Fibroblast of the aortic adventitia (primary cell): Measurements from ENCODE around the gene ABHD1. TPM values are rescaled to one million over a fixed set of nuclear protein-coding genes. Genes with fewer than 3 reads are reported as not detected.

ENCODE experiments used
- DNase-seq: peaks from one replicate; pipeline ENCODE4 v3.0.0-alpha.2; 2010; ENCODE audit warnings: low read depth
- H3K4me3 ChIP-seq: 2 replicates; pipeline ENCODE4 v1.5.1; 2011; ENCODE audit warnings: low read depth, mild to moderate bottlenecking, control low read depth, low read length, moderate library complexity
- total RNA-seq: library from RNA; depleted of rRNA; stranded (reverse); fragments of >200 nt; gene quantifications from 2 replicates; pipeline ENCODE4 v1.2.3, GENCODE V29; 2012; ENCODE audit warnings: low replicate concordance
- TF ChIP-seq, protein P1 (sequence below): IDR thresholded peaks from 2 replicates; pipeline ENCODE4 v1.5.1; 2011; ENCODE audit warnings: mild to moderate bottlenecking, low read length, control low read depth, inconsistent platforms; ENCODE audit not compliant: insufficient read depth

Gene ABHD1
- total RNA-seq, 1 donor = 0.09 TPM

DNA sequence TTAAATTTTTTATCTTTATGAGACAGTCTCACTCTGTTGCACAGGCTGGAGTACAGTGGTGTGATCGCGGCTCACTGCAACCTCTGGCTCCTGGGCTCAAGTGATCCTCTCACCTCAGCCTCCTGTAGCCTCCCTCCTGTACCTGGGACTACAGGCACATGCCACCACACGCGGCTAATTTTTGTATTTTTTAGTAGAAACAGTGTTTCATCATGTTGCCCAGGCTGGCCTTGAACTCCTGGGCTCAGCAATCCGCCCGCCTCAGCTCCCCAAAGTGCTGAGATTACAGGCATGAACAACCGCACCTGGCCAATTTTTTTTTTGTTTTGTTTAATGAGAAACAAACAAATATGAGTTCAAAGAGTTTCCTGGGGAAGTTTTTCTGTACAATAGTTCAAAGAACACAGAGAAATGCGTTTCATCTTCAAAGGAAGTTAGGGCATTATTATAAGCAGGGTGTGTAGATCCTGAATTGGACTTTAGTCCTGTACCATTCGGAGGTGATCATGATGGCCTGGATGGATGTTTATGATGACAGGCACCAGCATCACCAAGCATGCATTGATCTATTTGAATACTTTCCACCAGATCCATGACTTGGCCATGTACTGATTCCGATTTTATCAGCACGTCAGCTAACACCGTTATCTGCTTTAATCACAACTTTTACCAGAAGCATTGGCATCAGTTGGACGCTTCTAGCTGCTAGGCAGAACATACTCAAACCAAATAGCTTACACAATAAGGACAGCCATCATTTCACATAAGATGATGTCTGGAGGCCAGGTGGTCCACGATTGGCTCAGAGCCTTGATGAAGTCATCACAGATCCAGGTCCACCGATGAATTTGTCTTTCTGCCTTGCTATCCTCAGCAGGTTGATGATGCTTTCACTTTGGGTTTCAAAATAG, 54.1 kb downstream of the ABHD1 start:
- H3K4me3 ChIP-seq = no peak overlapping the region
- no peak for DNase-seq
- TF ChIP-seq, protein P1, sequence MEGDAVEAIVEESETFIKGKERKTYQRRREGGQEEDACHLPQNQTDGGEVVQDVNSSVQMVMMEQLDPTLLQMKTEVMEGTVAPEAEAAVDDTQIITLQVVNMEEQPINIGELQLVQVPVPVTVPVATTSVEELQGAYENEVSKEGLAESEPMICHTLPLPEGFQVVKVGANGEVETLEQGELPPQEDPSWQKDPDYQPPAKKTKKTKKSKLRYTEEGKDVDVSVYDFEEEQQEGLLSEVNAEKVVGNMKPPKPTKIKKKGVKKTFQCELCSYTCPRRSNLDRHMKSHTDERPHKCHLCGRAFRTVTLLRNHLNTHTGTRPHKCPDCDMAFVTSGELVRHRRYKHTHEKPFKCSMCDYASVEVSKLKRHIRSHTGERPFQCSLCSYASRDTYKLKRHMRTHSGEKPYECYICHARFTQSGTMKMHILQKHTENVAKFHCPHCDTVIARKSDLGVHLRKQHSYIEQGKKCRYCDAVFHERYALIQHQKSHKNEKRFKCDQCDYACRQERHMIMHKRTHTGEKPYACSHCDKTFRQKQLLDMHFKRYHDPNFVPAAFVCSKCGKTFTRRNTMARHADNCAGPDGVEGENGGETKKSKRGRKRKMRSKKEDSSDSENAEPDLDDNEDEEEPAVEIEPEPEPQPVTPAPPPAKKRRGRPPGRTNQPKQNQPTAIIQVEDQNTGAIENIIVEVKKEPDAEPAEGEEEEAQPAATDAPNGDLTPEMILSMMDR = no peak

DNA sequence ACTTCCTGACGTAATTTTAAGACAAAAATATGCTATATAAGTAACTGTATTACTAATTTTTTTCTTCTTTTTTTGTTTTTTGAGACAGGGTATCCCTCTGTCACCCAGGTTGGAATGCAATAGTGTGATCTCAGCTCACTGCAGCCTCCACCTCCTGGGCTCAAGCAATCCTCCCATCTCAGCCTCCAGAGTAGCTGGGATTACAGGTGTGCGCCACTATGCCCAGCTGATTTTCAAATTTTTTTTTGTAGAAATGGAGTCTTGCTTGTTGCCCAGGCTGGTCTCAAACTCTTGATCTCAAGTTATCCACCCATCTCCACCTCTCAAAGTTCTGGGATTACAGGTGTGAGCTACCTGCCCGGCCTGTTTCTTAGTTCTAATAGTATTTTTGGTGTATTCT, 54.9 kb downstream of the ABHD1 start:
- TF ChIP-seq, protein P1 = no peak
- no peak for DNase-seq
- H3K4me3 ChIP-seq = no peak overlapping the region

DNA sequence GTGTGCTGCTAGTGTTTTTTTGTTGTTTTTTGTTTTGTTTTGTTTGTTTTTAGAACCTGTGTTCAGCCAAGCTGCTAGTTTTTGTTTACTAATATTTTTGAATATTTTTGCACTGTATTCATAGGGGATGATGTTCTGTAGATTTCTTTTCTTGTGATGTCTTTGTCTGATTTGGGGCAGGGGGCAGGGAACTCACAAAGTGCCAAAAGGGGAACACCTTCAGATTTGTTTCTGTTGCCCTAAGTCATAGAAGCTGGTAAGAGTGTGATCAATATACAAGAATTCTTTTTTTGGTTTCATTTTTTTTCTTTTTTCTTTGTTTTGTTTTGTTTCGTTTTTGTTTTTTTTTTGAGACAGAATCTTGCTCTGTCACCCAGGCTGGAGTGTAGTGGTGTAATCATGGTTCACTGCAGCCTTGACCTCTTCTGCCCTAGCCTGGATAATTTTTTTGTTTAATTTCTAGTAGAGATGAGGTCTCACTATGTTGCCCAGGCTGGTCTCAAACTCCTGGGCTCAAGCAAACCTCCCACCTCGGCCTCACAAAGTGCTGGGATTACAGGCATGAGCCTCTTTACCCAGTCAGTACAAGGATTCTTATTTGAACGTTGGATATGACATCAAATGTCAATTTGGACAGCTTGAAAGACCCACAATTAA, 55.9 kb downstream of the ABHD1 start:
- TF ChIP-seq, protein P1 = no peak
- no peak overlapping the region for H3K4me3 ChIP-seq
- DNase-seq = no peak

Other genes starting within 250 kb of the ABHD1 start
- gene MAPRE3, start 153.2 kb upstream of the ABHD1 start, total RNA-seq = 5.3 and 7.2 TPM in 2 replicates
- 10.3 and 71.6 TPM in 2 replicates for gene TMEM214, start 90.8 kb upstream of the ABHD1 start, total RNA-seq
- gene AGBL5, start 72.1 kb upstream of the ABHD1 start, total RNA-seq = 17.5 and 25.3 TPM in 2 replicates
- gene OST4, start 52.2 kb upstream of the ABHD1 start, total RNA-seq = 36.5 and 300 TPM in 2 replicates
- 81.3 and 153 TPM in 2 replicates for gene EMILIN1, start 45.2 kb upstream of the ABHD1 start, total RNA-seq
- gene KHK, start 37.0 kb upstream of the ABHD1 start, total RNA-seq = 1.7 and 2.3 TPM in 2 replicates
- gene CGREF1, start 4.7 kb upstream of the ABHD1 start, total RNA-seq = 4.7 and 9.3 TPM in 2 replicates
- gene PREB, start 10.8 kb downstream of the ABHD1 start, total RNA-seq = 37.0 and 46.0 TPM in 2 replicates
- not detected in 2 replicates for gene PRR30, start 15.6 kb downstream of the ABHD1 start, total RNA-seq
- gene TCF23, start 25.2 kb downstream of the ABHD1 start, total RNA-seq = 2.3 TPM in 1 of 2 replicates, not detected in the other
- gene ATRAID, start 88.2 kb downstream of the ABHD1 start, total RNA-seq = 135 and 216 TPM in 2 replicates
- gene SLC5A6, start 88.5 kb downstream of the ABHD1 start, total RNA-seq = 12.9 and 20.0 TPM in 2 replicates
- 28.9 and 35.5 TPM in 2 replicates for gene CAD, start 93.6 kb downstream of the ABHD1 start, total RNA-seq
- gene SLC30A3, start 139.2 kb downstream of the ABHD1 start, total RNA-seq = 0.09 and 0.25 TPM in 2 replicates
- gene DNAJC5G, start 151.6 kb downstream of the ABHD1 start, total RNA-seq = not detected in 2 replicates
- gene TRIM54, start 158.6 kb downstream of the ABHD1 start, total RNA-seq = not detected in 2 replicates
- gene UCN, start 184.6 kb downstream of the ABHD1 start, total RNA-seq = 0.27 and 1.1 TPM in 2 replicates
- 37.7 and 92.8 TPM in 2 replicates for gene MPV17, start 199.3 kb downstream of the ABHD1 start, total RNA-seq
- gene GTF3C2, start 232.9 kb downstream of the ABHD1 start, total RNA-seq = 27.2 and 33.4 TPM in 2 replicates
- gene EIF2B4, start 246.5 kb downstream of the ABHD1 start, total RNA-seq = 28.5 and 29.7 TPM in 2 replicates
- 102 and 125 TPM in 2 replicates for gene SNX17, start 246.8 kb downstream of the ABHD1 start, total RNA-seq